Measurements from ENCODE around the gene CRYBG1.
"Not testable (repeated sequence)": the region's sequence is repeated elsewhere in the genome, so short reads cannot be mapped to it uniquely, and the experiment has no call there.

The CRYBG1 gene

DNA sequence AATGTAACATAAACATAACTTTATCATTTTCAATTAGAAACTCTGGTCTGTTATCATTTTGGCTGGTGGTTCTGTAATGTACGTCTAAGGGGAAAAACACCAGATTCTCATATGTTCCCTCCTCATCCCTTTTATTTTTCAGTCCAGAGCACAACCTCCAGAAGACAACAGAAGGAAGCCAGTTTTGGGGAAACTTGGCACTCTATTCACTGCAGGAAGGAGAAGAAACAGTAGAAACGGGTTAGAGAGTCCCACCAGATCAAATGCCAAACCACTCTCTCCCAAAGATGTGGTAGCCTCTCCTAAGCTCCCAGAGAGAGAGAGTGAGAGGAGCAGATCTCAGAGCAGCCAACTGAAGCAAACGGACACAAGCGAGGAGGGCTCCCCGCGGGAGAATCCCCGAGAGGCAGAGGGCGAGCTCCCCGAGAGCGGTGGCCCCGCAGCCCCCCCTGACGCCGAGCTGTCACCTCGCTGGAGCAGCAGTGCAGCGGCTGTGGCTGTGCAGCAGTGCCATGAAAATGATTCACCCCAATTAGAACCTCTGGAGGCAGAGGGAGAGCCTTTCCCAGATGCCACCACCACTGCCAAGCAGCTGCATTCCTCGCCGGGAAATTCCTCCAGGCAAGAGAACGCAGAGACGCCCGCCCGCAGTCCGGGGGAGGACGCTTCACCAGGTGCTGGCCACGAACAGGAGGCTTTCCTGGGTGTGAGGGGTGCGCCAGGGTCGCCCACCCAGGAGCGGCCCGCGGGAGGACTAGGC lies 151.0 kb downstream of the CRYBG1 start:
- no peak for FAIRE-seq

DNA sequence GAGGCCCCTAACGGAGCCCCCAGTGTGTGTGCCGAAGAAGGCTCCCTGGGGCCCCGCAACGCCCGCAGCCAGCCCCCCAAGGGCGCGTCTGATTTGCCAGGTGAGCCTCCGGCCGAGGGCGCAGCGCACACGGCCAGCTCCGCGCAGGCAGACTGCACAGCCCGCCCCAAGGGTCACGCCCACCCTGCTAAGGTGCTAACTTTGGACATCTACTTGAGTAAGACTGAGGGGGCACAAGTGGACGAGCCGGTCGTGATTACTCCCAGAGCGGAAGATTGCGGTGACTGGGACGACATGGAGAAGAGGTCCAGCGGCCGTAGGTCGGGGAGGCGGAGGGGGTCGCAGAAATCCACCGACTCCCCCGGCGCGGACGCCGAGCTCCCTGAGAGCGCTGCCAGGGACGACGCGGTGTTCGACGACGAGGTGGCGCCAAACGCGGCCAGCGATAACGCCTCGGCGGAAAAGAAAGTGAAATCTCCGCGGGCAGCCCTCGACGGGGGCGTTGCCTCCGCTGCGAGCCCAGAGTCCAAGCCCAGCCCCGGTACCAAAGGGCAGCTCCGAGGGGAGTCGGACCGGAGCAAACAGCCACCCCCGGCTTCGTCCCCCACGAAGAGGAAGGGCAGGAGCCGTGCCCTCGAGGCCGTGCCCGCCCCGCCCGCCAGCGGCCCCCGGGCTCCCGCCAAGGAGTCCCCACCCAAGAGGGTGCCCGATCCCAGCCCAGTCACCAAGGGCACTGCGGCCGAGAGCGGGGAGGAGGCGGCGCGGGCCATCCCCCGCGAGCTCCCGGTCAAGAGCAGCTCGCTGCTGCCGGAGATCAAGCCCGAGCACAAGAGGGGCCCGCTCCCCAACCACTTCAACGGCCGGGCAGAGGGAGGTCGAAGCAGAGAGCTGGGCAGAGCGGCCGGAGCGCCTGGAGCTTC lies 151.8 kb downstream of the CRYBG1 start:
- no peak for FAIRE-seq

- FAIRE-seq = no peak
These were observed 152.6 kb downstream of the CRYBG1 start for GRCh38 chr6:106512968-106513574.

- no peak for FAIRE-seq
These were observed 153.5 kb downstream of the CRYBG1 start for GRCh38 chr6:106513808-106514582.

DNA sequence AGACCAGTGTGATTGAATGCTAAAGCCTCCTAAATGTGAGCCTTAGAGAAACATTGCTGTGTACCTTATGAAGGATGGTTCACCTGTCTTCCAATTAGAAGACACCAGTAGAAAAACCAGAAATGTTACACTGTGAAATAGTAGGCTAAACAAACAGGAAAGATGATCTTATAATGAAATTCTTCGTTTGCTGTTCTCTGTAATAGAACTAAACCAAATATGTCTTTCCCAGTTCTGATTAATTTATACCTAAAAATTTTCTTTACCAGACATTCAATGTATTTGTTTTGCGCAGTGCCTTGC lies 154.0 kb downstream of the CRYBG1 start:
- no peak for FAIRE-seq

- not testable (repeated sequence) for FAIRE-seq
These were observed 155.1 kb downstream of the CRYBG1 start for GRCh38 chr6:106515582-106515981.

DNA sequence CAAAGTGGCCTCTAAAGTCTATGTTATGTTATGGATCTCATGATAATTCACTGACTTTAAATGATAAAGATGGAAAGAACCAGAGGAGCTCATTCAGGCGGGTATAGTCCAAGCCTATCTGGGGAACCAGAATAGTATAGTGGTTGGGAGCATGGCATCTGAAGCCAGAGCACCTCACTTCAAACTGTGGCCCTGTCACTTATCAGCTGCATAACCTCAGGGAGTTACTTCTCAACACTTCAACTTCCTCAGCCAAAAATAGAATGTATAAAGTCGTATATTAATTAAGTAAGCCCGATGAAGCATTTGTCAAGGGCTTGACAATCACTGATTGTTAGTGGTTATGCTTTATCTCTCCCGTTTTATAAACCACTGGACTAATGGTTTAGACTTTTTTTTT lies 156.1 kb downstream of the CRYBG1 start:
- FAIRE-seq = no peak

- FAIRE-seq = no peak
These were observed 157.2 kb downstream of the CRYBG1 start for GRCh38 chr6:106517706-106518105.

DNA sequence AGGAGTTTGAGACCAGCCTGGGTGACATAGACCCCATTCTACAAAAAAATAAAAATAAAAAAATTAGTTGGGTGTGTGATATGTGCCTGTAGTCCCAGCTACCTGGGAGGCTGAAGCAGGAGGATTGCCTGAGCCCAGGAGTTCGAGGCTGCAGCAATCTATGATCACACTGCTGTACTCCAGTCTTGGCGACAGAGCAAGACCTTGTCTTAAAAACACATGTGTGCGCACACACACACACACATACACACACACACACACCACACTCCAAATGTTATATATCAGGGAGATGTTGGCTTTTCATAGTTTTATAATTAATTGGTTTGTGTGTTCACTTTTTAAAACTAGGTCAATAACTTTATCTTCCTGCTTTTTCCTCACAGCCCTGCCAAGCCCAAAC lies 158.2 kb downstream of the CRYBG1 start:
- FAIRE-seq = no peak

GRCh38 chr6:106519460-106520394 lies 159.2 kb downstream of the CRYBG1 start:
- no peak for FAIRE-seq

DNA sequence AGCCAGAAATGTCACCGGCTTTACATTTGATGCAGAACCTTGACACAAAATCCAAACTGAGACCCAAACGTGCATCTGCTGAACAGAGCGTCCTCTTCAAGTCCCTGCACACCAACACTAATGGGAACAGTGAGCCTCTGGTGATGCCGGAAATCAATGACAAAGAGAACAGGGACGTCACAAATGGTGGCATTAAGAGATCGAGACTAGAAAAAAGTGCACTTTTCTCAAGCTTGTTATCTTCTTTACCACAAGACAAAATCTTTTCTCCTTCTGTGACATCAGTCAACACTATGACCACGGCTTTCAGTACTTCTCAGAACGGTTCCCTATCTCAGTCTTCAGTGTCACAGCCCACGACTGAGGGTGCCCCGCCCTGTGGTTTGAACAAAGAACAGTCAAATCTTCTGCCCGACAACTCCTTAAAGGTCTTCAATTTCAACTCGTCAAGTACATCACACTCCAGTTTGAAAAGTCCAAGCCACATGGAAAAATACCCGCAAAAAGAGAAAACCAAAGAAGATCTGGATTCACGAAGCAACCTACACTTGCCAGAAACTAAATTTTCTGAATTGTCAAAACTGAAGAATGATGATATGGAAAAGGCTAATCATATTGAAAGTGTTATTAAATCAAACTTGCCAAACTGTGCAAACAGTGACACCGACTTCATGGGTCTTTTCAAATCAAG lies 160.3 kb downstream of the CRYBG1 start:
- FAIRE-seq = no peak

DNA sequence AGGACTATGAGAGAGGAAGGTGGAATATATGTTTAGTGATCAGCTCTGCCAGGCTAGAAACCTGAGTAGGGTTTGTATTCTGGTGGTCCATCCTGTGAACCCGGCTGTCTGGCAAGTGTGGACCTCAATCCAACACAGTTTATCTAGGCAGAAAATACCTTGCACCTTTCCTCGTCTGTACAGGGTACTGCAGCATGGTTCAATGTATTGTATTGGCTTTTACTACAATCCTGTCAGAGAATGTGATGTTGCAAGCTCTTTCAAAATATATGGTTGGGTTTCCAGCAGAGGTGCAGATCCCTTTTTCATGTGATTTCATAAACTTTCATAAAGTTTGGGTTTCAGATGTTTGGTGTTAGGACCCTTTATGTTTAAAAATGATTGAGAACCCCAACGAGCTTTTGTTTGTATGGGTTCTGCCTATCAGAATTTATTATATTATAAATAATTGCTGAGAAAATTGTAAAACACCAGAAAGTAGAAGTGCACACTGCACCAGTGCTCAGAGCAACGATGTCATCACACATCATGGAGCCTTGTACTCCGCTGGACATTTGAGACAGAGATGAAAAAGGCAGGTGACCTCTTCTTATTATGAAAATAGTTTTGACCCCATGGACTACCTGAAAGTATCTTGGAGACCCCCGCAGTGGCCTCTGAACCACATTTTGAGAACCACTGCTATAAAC lies 162.2 kb downstream of the CRYBG1 start:
- no peak for FAIRE-seq

- no peak for FAIRE-seq
These were observed 164.8 kb downstream of the CRYBG1 start for GRCh38 chr6:106525107-106525881.

- no peak for FAIRE-seq
These were observed 165.4 kb downstream of the CRYBG1 start for GRCh38 chr6:106525882-106526275.

DNA sequence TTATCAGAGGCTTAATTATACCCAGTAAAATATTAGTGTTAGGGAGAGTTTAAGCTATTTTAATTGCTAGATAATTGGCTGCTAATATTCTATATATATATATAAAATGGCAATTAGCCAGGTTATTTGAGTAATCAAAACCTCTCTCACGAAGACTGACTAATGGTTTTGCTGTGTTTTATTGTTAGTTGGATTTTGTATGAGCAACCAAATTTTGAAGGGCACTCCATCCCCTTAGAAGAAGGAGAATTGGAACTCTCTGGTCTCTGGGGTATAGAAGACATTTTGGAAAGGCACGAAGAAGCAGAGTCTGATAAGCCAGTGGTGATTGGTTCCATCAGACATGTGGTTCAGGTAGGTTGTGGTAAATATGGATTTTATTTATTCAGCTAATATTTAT lies 166.6 kb downstream of the CRYBG1 start:
- no peak for FAIRE-seq

GRCh38 chr6:106527979-106528378 lies 167.5 kb downstream of the CRYBG1 start:
- FAIRE-seq = no peak

GRCh38 chr6:106528521-106528920 lies 168.0 kb downstream of the CRYBG1 start:
- no peak for FAIRE-seq

DNA sequence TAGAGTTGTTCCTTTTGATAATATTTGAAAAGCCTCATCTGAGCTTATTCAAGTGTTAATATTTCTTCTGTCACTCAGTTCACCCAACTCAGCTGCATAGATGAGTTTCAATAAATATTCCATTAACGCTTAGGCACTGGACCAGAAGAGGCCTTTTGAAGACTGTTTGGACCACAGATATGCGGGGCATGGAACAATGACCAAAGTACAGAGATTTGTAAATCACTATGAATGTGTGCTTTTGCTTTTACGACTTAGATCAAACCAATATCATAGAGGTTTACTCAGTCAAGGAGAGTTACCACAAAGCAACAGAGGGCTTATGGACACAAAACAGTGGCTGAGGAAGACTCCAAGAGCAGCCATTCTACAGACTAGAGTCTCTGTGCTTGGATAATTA lies 168.9 kb downstream of the CRYBG1 start:
- FAIRE-seq = no peak

GRCh38 chr6:106530026-106530425 lies 169.5 kb downstream of the CRYBG1 start:
- FAIRE-seq = no peak

DNA sequence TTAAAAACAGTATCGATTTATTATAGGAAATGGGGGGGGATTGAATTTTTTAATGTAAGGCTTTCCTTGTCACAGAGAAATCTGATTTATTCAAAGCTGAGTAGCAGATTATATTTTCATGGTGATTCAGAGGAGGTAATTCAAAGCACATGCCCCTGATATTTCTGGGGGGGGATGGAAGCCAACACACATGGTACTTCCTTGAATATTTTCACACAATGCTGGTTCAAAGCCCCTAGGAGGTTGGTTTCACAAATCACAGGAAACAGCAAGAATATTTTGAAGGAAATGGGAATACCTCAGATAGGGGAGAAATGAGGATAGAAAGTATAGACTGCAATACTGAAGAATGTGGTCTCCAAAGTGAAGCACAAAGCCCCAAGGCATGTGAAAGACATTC lies 170.0 kb downstream of the CRYBG1 start:
- no peak for FAIRE-seq

Data from islet of Langerhans (tissue), 1 donor.